ENCODE data around the gene EMD.

The EMD gene

GRCh38 chrX:154402622-154403127, 23.6 kb downstream of the EMD start:
- DNase-seq (ENCODE audit: low read depth in 2 of 2): no peak
- H3K4me3 ChIP-seq (replicated peaks in 1 of 2; ENCODE audit: low read depth in 2 of 2, low read length in 2 of 2): no peak overlapping the region
- no peak for TF ChIP-seq CTCF (IDR thresholded peaks at IDR 0.05; ENCODE audit: low read depth, low read length)

DNA sequence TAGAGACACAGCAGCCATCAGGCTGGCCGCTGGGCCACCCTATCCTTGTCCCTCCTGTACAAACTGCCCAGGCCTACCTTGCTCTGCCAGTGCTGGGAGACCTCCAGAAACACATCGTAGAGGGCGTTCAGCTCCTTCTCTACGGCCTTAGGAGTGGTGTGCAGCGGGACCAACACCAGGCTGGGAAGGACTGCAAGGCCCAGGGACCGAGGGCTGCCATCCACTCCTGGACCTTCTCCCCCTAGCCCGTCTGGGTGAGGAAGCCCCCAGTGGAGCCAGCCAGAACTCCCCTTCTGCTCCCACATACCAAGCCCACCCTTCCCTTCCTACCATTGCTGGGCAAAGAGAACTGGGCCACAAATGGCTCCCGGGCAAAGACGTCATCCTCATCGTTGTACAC, 24.1 kb downstream of the EMD start:
- no peak overlapping the region for H3K4me3 ChIP-seq (replicated peaks in 1 of 2; ENCODE audit: low read depth in 2 of 2, low read length in 2 of 2)
- no peak for DNase-seq (ENCODE audit: low read depth in 2 of 2)
- no peak for TF ChIP-seq CTCF (IDR thresholded peaks at IDR 0.05; ENCODE audit: low read depth, low read length)

GRCh38 chrX:154403858-154404257, 24.8 kb downstream of the EMD start:
- no peak overlapping the region for H3K4me3 ChIP-seq (replicated peaks in 1 of 2; ENCODE audit: low read depth in 2 of 2, low read length in 2 of 2)
- DNase-seq (ENCODE audit: low read depth in 2 of 2): no peak
- no peak for TF ChIP-seq CTCF (IDR thresholded peaks at IDR 0.05; ENCODE audit: low read depth, low read length)

DNA sequence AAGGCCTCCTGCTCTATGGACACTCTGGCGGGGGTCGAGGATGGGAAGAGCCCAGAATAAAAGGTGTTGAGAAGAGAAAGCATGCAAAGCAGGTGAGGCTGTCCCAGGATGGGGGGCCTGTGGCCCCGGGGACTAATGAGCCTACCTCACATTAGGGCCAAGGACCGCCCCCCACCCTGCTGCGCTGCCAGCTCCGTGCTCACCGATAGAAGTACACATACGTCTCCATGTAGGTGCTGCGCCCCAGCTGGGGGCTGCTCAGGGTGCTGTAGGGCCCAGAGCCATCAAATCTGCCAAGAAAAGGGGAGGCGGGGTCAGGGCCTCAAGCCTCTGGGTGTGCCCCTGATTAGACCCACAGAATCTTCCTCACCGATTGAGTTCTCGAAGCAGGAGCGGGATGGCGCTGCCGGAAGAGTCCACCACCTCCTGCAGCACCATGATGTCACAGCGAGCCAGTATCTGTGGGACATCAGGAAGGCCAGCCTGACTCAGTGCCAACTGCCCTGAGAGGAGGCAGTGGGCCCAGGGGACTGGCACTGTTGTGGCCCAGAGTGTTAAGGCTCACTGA, 25.6 kb downstream of the EMD start:
- no peak for DNase-seq (ENCODE audit: low read depth in 2 of 2)
- H3K4me3 ChIP-seq (replicated peaks in 1 of 2; ENCODE audit: low read depth in 2 of 2, low read length in 2 of 2): no peak overlapping the region
- TF ChIP-seq CTCF (IDR thresholded peaks at IDR 0.05; ENCODE audit: low read depth, low read length): no peak

DNA sequence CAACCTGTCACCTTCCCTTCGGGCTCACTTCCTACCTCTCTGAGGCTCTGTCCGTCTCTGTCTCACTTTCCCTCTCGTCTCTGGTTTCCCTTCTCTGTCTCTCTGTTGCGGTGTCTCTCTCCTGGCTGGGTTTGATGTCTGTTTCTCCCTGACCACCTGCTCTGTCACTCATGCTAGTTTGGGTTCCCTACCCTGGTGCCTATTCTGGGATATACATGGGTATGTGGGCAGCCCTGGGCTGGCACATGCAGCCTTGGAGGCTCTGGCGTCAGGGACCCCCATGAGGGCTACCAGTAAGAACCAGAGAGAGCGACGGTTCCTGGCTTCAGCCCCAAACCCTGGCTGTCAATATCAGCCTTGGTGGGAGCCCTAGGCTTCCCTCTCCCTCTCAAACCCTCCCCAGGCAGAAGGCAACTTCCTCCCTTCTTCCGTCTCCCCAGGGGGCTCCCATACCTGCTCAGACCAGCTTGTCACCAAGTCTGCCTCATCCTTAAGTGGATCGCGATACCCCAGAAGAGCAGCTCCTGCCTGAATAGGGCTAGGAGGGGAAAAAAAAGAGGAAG, 29.6 kb downstream of the EMD start:
- TF ChIP-seq CTCF (IDR thresholded peaks at IDR 0.05; ENCODE audit: low read depth, low read length): no peak
- peak overlapping the region; percentile 36 to 60 for H3K4me3 ChIP-seq (replicated peaks in 1 of 2; ENCODE audit: low read depth in 2 of 2, low read length in 2 of 2)
- no peak for DNase-seq (ENCODE audit: low read depth in 2 of 2)

DNA sequence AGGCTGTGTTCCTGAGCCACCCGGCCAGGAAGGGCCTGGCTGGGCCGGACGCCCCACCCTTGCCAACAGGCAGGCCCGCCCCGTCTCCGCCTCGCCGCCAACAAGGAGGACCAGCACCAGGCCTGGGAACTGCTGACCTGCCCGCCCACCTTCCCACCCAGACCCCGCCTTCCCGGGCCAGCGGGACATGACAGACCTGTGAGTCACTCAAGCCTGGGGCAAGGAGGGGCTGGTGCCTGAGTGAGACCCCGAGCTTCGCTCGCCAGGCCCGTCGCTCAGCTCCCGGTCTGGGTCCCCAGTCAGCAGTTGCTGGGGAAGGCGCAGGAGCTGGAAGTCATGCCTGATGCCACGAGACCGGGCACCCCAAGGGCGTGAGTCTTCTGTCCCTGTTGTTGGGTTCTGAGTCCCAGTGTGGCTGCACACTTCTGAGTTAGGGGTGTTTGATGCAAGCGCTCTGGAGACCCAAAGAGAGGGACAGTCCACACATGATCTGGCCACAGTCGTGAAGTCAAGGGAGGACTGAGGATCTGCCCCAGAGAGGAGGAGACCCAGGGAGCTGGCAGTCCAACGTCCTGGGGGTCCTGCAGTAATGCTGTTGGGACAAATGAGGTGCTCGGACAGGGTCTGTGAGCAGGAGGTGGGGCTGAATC, 30.3 kb downstream of the EMD start, which contains the start of gene DNASE1L1:
TSS of gene DNASE1L1 (minus strand) at position 33 of the 650 bp plus-strand sequence. CDS start 3,686 bp downstream, outside the sequence.
- H3K4me3 ChIP-seq (replicated peaks in 1 of 2; ENCODE audit: low read depth in 2 of 2, low read length in 2 of 2): peak within 1 kb of the TSS; percentile 36 to 60
- DNase-seq (ENCODE audit: low read depth in 2 of 2): peak; percentile 88 to 92
- TF ChIP-seq CTCF (IDR thresholded peaks at IDR 0.05; ENCODE audit: low read depth, low read length): no peak
